MM.1S (cell line): ENCODE data around the gene AHCYL1.

Source experiments
- DNase-seq: peaks from one replicate; pipeline ENCODE4 v3.0.0-alpha.2; 2015
- H2AFZ ChIP-seq: fragments of 300-600 bp; sonication (generic); 2 replicates; pipeline ENCODE4 v1.6.0; 2016; ENCODE audit warnings: antibody characterized with exemption, low read length
- H3F3A ChIP-seq: fragments of 300-600 bp; sonication (generic); 2 replicates; pipeline ENCODE4 v1.6.1; 2016; ENCODE audit warnings: mild to moderate bottlenecking, antibody characterized with exemption, low read length, moderate library complexity, mixed read lengths; ENCODE audit not compliant: insufficient read depth
- H3K27ac ChIP-seq: fragments of 300-600 bp; sonication (generic); 2 replicates; pipeline ENCODE4 v1.5.1; 2016; ENCODE audit warnings: mild to moderate bottlenecking, low read length
- H3K27me3 ChIP-seq: fragments of 300-600 bp; sonication (generic); replicated peaks from 2 replicates; pipeline ENCODE4 v1.6.0; 2016; ENCODE audit warnings: low read length; ENCODE audit not compliant: insufficient read depth
- H3K36me3 ChIP-seq: fragments of 300-600 bp; sonication (generic); replicated peaks from 2 replicates; pipeline ENCODE4 v1.6.1; 2016; ENCODE audit warnings: mild to moderate bottlenecking, low read length, mixed read lengths; ENCODE audit not compliant: insufficient read depth
- H3K4me1 ChIP-seq: fragments of 300-600 bp; sonication (generic); 2 replicates; pipeline ENCODE4 v1.6.1; 2016; ENCODE audit warnings: low read length, mixed read lengths
- H3K4me2 ChIP-seq: fragments of 300-600 bp; sonication (generic); 2 replicates; pipeline ENCODE4 v1.6.0; 2016; ENCODE audit warnings: low read depth, low read length
- H3K4me3 ChIP-seq: fragments of 300-600 bp; sonication (generic); 2 replicates; pipeline ENCODE4 v1.5.1; 2016; ENCODE audit warnings: low read length, mixed read lengths
- H3K79me2 ChIP-seq: fragments of 300-600 bp; sonication (generic); 2 replicates; pipeline ENCODE4 v1.6.1; 2016; ENCODE audit warnings: mixed run types, low read length, mixed read lengths
- H3K9ac ChIP-seq: fragments of 300-600 bp; sonication (generic); 2 replicates; pipeline ENCODE4 v1.6.1; 2016; ENCODE audit warnings: low read length, mixed read lengths
- H3K9me2 ChIP-seq: fragments of 300-600 bp; sonication (generic); replicated peaks from 2 replicates; pipeline ENCODE4 v1.6.1; 2016; ENCODE audit warnings: mild to moderate bottlenecking, low read length, mixed read lengths; ENCODE audit not compliant: insufficient read depth
- H3K9me3 ChIP-seq: fragments of 300-600 bp; sonication (generic); replicated peaks from 2 replicates; pipeline ENCODE4 v1.6.1; 2016; ENCODE audit warnings: mild to moderate bottlenecking, low read length, mixed read lengths; ENCODE audit not compliant: insufficient read depth
- H4K20me1 ChIP-seq: fragments of 300-600 bp; sonication (generic); 2 replicates; pipeline ENCODE4 v1.6.1; 2016; ENCODE audit warnings: mild to moderate bottlenecking, low read length, moderate library complexity, mixed read lengths; ENCODE audit not compliant: insufficient read depth
- CTCF ChIP-seq: fragments of 300-600 bp; sonication (generic); IDR thresholded peaks from 2 replicates; pipeline ENCODE4 v1.5.1; 2016; ENCODE audit warnings: antibody characterized with exemption, low read length, mixed read lengths
- EZH2 ChIP-seq: fragments of 300-600 bp; sonication (generic); optimal IDR thresholded peaks from 2 replicates; pipeline ENCODE3; 2017; ENCODE audit warnings: low read depth, mild to moderate bottlenecking, antibody characterized with exemption, low read length, mixed read lengths
- EZH2phosphoT487 ChIP-seq: fragments of 300-600 bp; sonication (generic); IDR thresholded peaks from 2 replicates; pipeline ENCODE4 v1.6.1; 2018; ENCODE audit warnings: antibody characterized with exemption, low read length

Gene AHCYL1

GRCh38 chr1:109974191-109974590 is 10.4 kb upstream of the AHCYL1 start:
- no peak overlapping the region for H3K9ac ChIP-seq
- no peak overlapping the region for H3K4me3 ChIP-seq
- H3K4me1 ChIP-seq = no peaks in the 10 kb centered on the region
- H4K20me1 ChIP-seq = no peaks in the 10 kb centered on the region
- no peaks in the 10 kb centered on the region for H3K9me2 ChIP-seq
- no peak overlapping the region for H3K4me2 ChIP-seq
- DNase-seq = no peak
- no peaks in the 10 kb centered on the region for H3F3A ChIP-seq
- H3K27ac ChIP-seq = no peak overlapping the region
- TF ChIP-seq CTCF (no peak), EZH2 (no peak), EZH2phosphoT487 (no peak)
- no peaks in the 10 kb centered on the region for H3K79me2 ChIP-seq
- H3K27me3 ChIP-seq = no peaks in the 10 kb centered on the region
- H3K36me3 ChIP-seq = no peaks in the 10 kb centered on the region
- no peak overlapping the region for H2AFZ ChIP-seq
- no peaks in the 10 kb centered on the region for H3K9me3 ChIP-seq

DNA sequence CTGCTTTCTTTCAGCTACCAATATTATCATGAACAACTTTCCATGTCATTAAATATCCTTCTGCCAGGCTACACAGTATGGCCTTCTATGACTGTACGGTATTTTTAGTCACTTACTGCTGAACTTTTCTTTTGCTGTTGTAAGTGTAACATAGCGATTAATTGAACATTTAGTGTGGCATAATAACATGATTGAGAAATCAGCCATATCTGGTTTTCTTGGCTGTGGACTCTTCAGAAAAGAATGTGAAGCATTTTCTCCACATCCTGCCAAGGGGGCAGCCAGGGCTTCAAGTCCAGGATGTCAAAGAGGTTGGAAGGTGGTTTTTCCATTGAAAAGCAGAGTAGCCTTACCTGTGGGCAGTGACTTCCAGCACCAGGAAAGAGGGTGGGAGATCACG is 8.8 kb upstream of the AHCYL1 start:
- Histone ChIP-seq H3K9me3 (no peaks in the 10 kb centered on the region), H3F3A (no peaks in the 10 kb centered on the region), H4K20me1 (no peaks in the 10 kb centered on the region), H2AFZ (no peak overlapping the region), H3K27me3 (no peaks in the 10 kb centered on the region), H3K4me2 (no peak overlapping the region), H3K27ac (no peak overlapping the region), H3K36me3 (no peaks in the 10 kb centered on the region), H3K9me2 (no peaks in the 10 kb centered on the region), H3K4me1 (no peaks in the 10 kb centered on the region), H3K9ac (no peak overlapping the region), H3K4me3 (no peak overlapping the region), H3K79me2 (no peaks in the 10 kb centered on the region)
- DNase-seq = no peak
- TF ChIP-seq EZH2phosphoT487 (no peak), EZH2 (no peak), CTCF (no peak)

DNA sequence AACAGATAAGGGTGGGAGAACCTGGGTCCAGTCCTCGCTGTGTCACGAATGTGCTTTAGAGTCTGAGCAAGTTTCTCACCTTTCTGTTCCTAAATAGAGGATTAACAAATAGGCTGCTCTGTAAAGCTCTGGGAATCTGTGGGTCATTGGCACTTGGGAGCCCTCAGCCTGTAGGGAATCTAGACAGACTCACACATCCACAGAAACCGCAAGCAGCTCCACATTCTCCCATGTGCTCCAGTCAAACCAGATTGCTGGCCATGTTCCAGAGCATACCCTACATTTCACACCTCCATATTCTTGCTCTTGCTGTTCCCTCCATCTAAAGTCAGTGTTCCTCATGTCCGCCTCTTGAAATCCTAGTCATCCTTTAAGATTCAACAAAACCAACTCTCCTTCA is 7.8 kb upstream of the AHCYL1 start:
- DNase-seq = no peak
- Histone ChIP-seq H3K79me2 (no peaks in the 10 kb centered on the region), H4K20me1 (no peaks in the 10 kb centered on the region), H3K4me2 (no peak overlapping the region), H3K27ac (no peak overlapping the region), H3K4me1 (no peaks in the 10 kb centered on the region), H3K27me3 (no peaks in the 10 kb centered on the region), H3K36me3 (no peaks in the 10 kb centered on the region), H3F3A (no peaks in the 10 kb centered on the region), H3K9me2 (no peaks in the 10 kb centered on the region), H2AFZ (no peak overlapping the region), H3K9ac (no peak overlapping the region), H3K9me3 (no peaks in the 10 kb centered on the region), H3K4me3 (no peak overlapping the region)
- TF ChIP-seq EZH2 (no peak), CTCF (no peak), EZH2phosphoT487 (no peak)
